Measurements from ENCODE around the gene SFRP2.

DNA sequence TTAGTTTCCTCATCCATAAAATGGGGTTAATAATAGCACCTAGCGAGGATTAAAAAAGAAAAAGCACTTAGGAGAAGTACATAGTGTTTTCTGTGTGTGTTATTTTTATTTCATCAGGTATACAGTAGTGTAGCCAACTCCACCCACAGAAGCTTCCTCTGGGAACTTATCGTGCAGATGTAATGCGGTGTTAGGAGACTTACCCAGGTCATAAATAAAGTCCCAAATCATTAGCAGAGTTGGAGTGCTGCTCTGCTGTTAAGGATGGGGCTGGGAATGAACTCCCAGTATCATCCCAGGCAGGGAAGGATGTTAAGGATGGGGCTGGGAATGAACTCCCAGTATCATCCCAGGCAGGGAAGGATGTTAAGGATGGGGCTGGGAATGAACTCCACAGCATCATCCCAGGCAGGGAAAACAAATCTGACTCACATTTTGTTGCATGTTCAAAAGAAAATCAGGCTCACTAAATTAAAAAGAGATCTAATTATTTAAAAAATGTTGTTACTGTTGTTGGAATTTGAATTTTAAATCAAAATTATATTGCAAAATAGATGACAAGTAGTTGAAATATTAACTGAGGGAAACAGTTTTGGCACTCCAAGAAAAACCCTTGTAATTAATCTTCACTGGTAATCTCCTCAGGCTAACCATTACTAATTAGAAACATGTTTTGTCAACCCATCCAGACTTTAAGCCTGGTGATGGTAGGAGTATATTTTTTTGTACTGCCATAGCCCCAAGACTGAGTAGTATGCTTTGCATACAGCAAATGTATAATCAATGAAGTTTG lies 10.2 kb upstream of the SFRP2 start:
- TF ChIP-seq CTCF (conservative IDR thresholded peaks at IDR 0.05), result no peak
- no peak for TF ChIP-seq ZFX (IDR thresholded peaks at IDR 0.05)
